Measurements from ENCODE around the gene CCDC122. TPM values are rescaled to one million over a fixed set of nuclear protein-coding genes. Genes with fewer than 3 reads are reported as not detected.

The CCDC122 gene
- total RNA-seq: 2.8 TPM

DNA sequence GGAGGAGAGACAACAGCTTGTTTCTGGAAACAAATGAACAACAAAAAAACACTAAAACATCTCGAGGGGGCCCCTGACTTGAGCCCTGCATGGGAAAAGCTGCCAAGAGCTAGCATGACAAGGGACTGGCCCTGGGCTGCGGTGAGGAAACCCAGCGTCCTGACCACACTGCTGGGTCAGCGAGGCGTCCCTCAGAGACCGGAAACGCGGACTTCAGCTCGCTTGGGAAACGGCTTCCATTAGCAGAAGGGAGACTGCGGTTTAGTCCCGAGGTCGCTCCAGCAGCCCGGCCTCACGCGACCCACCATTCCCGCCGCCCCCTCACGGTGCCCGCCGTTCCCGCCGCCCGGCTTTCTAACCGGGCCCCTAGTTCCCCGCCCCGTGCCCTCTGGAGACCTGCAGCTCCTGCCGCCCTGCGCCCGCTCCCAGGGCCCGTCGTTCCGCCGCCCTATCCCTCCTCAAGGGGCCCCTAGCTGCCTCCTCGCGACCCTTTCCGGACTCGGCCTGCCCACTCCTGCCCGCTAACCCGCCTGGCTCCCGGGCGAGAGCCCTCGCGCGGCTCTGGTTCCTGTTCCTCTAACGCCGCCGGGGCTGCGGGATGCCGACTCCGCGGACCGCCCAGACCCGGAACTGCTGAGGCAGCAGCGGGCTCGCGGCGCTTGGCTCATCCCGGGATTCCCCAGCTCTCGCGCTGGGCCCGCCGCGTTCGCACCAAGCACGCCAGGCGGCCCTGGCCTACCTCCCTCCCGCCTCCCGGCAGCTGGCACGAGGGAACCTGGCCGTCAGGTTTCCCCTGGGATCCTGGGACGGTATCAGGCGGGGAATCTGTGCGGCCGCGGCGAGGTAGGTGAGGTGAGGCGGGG lies at the start of gene CCDC122:
CCDC122 (minus strand) TSS at position 849 of the 863 bp plus-strand sequence. CDS start 10,364 bp downstream, outside the sequence.
- DNase-seq: peak; percentile 58

DNA sequence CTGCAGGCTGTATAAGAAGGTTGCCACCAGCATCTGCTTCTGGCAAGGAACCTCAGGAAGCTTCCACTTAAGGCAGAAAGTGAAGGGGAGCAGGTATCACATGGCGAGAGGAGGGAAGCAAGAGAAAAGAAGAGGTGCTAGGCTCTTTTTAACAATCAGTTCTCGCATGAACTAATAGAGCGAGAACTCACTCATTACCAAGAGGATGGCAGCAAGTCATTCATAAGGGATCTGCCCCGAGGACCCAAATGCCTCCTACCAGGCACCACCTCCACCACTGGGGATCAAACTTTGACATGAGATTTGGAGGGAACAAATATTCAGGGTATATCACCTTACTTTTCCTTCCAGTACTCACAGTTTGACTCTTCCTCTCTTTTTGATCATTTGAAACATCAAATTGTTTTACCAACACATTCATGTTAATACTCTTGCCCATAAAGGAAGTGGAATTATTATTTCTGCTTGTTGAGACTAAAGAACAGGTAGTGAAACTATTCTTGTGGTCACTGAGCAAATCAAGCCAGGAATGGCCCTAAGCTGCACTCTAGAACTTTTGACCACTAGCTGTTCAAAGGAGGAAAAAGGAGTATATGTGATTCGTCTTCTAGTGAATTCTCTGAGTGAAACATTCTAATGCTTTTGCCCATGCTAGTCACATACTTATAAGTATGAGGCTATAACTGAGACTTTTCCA lies 45.2 kb upstream of the CCDC122 start:
- no peak for DNase-seq

DNA sequence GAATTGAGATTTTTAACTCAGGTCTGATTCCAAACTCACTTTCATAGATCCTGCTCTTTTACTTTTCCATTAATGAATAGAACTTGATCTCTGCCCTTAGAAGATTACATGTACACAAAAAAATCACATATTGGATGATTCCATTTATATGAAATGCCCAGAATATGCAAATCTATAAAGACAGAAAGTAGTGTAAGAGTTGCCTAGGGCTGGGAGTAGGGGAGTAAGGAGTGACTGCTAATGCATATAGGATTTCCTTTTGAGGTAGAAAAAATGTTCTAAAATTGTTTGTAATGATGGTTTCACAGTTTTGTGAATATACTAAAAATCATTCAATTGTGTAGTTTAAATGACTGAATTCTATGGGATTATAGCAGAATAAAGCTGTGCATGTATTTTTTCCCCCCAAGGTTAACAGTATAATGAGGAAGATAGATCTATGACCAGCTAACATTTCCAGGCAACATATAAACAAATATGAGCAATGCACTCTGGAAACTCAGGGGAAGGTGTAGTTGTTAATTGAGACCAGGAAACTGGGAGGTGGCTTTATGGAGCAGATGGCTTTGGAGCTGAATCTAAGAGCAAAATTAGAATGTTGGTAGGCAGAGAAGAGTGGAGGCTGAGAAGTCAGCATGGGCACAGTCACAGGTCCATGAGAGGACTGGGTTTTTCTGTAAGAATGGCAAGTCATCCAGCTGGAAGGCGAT lies 41.6 kb upstream of the CCDC122 start:
- DNase-seq: no peak

DNA sequence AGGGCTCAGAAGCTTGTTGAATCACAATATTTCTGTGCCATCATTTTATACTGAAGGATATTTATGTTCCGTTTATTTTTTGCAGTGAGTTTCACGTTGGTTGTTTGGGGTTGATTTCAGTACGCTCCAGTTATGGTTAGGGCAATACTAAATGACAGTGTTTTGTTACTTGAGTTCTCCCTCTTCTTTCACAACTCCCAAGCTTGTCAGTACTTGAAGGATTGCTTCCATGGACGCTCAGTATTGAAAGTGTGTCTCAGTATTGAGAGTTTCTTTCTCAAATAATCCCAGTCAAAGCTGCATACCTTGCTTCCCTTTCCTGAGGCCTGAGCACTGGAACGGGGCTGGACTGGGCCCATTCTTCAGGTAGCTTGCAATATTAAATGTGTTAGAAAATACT lies 39.1 kb upstream of the CCDC122 start:
- no peak for DNase-seq

DNA sequence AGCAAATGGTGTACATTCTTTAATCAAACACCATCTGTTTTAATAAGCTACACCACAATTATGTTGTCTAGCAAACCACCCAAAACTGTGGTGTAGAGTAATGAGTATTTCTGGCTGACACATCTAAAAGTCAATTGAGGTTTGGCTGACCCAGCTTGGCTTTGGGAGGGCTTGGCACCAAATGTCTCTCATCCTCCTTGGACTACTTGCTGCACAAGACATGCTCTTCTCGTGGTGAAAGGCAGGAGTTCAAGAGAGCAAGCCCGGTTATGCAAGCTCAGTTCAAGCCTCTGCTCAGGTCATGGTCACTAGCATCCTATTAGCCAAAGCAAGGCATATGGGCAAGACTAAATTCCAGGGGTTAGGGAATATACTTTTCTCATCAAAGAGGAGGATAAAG lies 37.3 kb upstream of the CCDC122 start:
- no peak for DNase-seq

DNA sequence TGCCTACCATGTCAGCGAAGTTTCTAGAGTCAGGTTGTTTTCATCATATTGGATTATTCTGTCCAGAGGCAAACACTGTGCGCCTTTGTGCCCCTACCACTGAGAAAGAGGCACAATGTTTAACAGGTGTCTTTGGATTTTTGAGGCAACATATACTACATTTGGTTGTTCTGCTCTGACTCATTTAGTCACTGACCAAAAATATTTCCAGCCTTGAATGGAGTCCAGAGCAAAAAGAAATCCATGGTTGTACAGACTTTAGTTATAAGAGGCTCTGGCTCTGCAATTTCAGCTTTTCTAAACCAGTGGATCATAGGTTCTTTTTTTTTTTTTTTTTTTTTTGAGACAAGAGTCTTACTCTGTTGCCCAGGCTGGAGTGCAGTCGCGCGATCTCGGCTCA lies 35.9 kb upstream of the CCDC122 start:
- no peak for DNase-seq

DNA sequence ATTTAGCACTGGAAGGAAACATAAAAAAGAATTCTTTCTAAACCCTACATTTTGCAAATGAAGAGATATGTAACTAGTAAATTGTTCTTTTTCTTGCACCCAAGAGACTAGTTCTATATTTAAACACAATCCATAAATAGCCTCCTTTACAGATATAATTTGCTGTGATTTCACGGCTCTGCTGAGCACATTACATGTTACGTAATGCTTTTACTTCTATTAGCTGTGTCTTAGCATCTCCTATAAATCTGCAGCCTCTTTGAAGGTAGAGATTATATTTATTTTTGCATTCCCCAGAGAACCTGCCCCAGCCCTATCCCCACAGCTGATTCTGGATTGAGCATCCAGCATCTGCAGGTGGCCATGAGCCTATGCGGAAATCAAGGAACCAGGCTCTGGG lies 32.3 kb upstream of the CCDC122 start:
- DNase-seq: no peak

DNA sequence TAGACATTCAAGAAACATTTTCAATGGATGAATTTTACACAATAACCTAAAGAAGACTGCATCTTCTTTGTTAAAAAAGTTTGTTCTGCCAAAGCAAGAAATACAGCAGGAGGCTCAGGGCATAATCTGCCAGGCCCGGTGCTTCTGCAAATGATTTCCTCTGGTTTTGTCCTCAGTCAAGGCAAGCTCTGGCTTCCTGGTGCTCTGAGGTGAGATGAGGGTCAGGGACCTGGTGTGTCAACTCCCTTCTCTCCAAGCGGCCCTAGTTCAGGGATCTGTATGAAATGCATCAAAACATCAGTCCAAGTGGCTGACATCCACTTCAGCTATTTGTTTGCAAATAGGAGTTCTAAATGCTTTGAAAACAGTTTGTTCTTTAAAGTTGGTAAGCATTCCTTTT lies 31.7 kb upstream of the CCDC122 start:
- DNase-seq: no peak

DNA sequence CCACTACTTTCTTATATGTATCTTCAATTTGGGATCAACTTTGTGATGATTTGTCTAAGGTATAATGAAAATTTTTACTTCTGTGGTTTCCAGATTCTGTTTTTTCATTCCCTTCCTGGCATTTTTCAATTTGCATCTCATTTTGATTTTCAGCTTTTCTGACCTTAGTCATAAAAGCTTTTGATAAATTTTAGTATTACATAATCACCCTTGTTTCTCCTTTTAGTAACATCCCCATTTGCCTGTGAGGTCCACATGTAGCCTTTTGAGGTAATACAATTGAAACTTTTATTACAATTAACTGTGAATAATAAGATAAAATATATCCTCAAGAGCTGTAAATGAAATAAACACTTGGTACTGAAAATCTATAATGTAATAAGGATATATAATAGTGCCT lies 31.3 kb upstream of the CCDC122 start:
- DNase-seq: no peak

DNA sequence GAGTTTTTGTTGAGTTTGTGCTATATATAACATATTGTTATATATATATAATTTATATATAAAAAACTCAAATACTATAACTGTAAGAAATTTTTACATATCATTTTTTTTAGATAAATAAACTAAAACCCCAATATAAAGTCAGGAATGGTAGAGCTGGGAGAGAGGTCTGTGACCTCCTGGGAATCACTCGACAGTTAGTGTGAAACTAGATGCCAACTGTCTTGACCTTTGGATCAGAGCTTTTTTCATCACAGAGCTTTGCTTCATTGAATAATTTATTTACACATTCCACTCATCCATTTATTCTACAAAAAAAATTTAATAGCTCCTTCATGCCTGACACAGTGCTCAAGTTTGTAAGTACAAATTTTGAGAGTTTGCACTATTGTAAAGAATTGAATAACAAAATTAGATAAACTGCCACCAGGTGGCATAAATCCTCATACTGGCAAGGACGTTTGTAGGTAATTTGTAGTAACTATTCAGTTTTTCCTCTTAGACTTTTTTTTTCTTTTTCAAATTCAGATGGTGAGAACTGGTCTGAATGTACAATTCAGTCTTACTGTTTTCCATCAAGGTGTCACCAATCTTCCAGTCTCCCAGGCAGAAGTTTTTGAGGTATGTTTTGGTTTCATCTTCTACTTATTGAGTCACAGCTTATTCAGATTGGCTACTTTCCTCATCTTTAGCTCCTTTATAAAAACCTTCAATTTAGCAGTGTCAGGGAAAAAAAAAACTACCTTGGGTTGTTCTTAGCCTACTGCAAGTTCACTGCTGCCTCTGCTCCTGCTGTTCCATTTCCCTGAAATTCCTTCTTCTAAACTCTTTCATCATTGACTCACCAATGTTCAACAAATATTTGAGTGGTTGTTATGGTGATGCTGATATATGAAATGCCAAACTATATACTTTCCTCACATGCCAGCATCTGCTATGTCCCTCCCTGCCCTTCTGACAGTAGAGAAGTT lies 28.9 kb upstream of the CCDC122 start:
- DNase-seq: peak; percentile 32

DNA sequence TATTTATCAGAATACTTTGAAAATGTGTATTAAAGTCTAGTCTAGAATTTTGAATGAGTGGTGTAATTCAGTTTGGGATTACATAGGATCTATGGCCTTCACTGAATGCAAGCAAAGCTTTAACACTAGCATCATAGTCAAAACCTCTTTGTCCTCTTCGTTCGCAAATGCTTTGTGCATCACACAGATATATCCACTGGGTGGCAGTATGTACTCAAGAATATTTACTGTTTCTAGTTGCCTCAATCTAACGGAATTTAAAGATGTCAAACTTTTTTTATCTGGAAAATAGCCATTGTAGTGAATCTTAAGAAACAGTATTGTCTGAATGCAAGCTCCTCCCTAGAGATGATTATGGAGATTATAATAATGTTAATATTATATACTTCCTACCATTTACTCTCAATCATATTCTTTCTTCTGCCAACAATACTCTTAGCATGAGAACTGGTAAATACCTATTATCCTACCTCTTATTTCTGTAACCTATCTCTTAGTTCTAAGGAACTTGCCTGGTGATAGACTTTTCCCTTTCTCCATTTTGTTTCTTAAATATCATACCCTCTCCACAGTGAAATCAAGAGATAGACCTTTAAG lies 26.0 kb upstream of the CCDC122 start:
- peak; percentile 68 for DNase-seq

DNA sequence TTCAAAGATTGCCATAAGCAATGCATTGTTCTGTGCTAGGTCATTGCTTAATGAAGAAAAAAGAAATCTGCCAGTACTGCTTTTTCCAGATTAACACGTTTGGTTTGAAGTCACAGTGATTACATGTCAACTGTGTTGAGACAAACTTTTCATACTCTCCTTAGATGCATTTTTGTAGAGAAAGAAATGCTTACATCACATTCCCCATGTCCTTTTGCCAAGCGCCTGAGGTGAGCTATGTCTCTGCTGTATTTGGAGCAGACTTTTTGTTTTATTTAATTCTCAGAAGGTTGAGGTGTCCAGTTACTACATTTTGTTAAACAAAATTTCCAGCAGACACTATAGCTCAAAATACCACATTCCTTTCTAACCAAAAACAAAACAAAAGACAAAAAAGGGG lies 16.4 kb upstream of the CCDC122 start:
- DNase-seq: no peak

DNA sequence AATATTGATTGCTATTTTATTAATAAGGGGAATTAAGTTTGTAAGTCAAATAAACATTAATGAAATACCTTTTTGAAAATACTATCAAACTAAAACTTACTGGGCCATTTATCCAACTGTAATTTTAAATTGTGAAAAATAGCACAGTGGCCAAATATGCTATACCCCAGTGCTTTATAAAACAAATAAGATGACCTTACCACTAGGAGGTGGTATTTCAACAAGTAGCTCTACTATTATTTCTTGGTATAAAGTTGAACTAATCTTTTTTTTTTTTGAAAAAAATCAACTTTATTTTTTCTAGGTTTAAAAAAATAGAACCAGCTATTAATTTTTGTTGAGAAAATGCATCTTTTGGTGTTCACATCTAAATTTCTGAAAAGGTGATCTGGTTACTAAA lies 14.9 kb upstream of the CCDC122 start:
- DNase-seq: no peak

DNA sequence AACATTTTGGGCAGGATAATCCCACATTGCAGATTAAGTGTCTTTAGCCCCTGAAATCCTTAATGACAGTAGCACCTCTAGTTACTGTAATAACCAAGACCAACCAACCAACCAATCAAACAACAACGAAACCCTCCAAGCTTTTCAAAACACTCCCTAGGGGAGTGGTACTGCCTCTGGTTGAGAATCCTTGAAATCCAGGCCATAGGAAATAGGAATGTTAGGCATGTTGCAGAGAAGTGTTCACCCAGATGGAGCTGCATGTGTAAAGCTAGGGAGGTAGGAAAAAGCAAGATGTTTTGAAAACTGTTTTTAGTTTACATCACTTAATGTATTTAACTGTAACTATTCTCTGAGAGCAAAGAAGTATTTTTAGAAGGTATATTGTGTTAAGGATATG lies 4.7 kb upstream of the CCDC122 start:
- no peak for DNase-seq

DNA sequence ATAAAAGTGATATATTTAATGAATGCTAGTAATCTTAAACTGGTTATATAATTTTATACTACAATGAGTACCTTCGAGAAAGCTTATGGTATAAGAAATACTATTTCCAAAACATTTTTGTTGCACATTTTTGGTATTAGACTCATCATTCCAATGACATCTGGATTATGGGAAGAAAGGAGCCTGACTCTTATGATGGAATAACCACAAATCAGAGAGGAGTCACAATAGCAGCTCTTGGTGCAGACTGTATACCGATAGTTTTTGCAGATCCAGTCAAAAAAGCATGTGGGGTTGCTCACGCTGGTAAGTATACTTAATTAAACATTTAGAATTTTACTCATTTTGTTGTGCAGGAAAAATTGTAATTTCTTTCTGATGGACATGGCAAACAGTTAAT lies 4.1 kb upstream of the CCDC122 start:
- no peak for DNase-seq

DNA sequence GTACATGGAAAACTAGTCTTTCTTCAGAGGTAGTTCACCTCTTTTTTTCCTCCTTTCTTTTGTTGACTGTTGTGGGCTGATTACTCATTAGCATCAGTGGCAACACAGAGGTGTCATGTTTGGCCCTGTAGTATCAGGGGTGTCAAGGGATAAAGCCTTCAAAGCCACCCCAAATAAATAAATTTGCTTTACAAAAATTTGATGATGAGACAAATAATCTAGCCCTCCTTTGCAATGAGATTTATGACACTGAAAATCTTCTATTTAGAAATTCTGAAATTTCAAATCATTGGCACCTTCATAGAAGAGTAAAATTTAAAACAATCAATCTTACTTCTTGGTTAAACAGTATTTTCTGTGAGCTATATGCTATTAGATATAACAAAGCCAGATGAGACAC lies 2.0 kb upstream of the CCDC122 start:
- DNase-seq: no peak

DNA sequence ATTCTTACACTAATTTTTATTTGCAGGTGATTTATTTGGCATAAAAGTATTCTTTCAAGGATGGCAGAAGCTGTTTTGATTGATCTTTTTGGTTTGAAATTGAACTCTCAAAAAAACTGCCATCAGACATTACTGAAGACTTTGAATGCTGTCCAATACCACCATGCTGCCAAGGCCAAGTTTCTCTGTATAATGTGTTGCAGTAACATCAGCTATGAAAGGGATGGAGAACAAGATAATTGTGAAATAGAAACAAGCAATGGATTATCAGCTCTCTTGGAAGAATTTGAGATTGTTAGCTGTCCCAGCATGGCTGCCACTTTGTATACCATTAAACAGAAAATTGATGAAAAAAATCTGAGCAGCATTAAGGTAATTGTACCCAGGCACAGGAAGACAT lies 1.4 kb upstream of the CCDC122 start:
- DNase-seq: peak; percentile 9

DNA sequence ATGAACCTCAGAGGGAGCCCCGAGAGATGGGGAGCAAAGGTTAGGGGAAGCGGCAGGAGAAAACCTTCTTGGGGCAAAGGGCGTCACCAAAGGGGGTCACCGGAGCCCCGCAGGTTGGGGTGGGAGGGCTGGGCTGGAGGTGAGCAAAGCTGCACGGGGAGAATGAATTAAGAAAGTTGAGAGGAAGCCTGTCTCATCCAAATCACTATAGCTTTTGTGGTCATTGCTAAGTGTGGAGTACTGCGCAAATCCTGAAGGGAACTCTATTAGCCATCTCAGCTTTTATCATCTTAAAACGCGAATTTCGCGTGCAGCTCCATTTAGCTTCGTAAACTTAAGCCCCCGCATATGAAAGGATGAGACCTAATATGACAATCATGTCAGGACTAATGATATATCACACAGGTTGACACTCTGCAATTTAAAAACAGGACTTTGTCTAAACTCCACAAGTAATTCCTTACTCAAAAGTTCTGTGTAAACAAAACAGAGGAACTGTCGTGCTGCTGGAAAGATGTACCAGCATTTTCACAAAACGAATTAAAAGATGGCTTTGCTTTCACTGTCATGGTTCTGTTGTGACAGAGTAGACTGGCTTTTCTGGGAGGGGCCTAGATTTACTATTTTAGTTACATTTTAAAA lies 795 bp upstream of the CCDC122 start:
- DNase-seq: peak; percentile 17

DNA sequence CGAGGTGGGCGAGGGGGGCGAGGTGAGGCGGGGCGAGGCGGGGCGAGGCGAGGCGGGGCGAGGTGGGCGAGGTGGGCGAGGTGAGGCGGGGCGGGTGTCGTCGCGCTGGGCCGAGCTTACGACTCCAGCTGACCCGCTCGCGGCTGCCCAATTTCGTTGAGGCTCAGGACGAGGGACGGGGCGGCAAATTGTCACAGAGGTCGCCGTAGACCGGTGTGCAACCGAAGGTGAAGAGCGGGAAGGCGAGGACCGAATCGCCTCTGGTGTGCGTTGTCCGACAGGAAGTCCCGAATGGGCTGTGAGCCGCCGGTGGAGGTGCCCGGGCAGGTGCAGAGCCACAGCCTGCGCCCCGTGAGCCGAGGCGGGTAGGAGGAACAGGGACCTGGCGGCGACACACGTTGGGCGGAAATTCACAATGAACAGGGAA lies 228 bp upstream of the CCDC122 start, which contains the start of gene LACC1:
LACC1 (plus strand) TSS at position 150 of the 427 bp plus-strand sequence. CDS start 1,082 bp downstream, outside the sequence.
- no peak for DNase-seq

DNA sequence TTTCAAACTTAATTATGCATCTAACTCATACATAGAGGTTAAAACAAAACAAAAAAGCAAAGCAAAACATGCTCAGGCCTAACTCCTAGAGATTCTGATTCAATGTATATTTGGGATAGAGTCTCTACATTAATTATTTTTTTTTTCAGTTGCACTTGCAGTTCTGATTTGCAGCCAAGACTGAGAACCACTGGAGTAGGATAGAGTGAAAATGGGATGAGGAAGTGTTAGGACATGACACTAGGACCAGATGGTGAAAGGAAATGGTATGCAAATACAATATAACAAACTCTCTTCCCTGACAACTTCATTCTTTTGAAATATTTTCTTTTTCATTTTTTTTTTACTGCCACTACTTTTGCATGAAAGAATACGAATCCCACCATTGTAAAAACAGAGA lies 1.8 kb downstream of the CCDC122 start:
- no peak for DNase-seq

DNA sequence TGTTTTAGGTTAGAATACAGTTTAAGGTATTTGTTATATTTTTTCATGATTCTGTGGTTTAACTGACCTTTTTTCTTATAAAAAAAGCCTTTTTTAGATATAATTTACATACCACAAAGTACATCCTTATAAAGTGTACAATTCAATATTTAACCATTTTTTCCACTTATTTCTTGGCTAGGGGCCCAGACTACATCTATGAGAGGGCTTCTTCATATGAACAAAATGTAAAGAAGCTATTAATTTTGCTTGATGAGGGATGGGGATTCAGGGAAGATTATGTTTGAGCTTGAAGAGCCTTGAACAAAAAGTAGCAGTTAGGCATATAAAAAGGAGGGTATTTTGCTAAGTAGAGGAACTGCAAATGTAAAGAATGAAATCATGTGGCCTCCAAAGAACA lies 2.2 kb downstream of the CCDC122 start:
- no peak for DNase-seq
